Measurements from ENCODE around the gene MKRN2OS.
"Not testable (repeated sequence)": the region's sequence is repeated elsewhere in the genome, so short reads cannot be mapped to it uniquely, and the experiment has no call there.

Gene MKRN2OS

DNA sequence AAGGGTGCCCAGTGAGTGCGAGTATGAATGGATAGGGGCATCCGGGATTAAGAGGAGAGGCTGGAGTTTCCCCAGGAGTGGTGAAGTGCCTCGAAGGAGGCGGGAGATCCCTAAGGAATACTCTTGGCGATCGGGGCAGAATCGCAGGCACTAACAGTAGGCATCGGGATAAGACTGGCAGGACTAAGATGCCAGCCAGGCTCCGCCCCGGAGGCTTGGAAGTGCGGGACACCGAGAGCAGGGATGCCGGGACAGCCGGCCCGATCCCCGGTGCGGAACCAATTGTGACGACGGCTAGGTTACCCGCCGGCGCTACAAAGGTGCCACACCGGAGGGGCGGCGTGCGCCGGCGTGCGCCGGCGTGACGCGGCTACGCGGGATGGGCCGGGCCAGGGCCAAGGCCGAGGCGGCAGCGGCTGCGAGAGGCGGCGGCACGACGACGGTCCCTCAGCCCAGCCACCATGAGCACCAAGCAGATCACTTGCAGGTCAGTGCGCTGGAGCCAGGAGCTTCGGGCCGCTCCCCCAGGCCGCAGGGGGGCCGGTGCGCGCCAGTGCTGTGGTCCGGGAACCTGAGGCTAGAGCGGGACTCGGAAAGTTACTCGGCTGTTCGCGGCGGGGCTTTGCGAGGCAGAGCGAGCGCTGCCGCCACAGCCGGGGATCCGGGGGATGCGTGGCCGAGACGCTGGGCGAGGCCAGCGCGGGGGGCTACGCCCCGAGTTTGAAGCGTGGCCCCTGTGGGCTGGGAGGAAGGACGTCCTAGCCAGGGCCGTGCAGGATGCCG, 11.6 kb upstream of the MKRN2OS start, which contains the start of gene MKRN2:
TSS of gene MKRN2 (plus strand) at position 398 of the 783 bp plus-strand sequence. CDS start at position 462, 64 bp downstream.
- peak within 1 kb of the TSS; percentile 88 for H3K4me3 Mint-ChIP-seq
- peak; percentile 88 for DNase-seq
- peaks cover 30% of the 10 kb centered on the region for H3K27me3 Mint-ChIP-seq (ENCODE audit: low read depth, poor library complexity)
- peaks cover 47% of the 10 kb centered on the region for H3K4me1 Mint-ChIP-seq
- H3K27ac Mint-ChIP-seq = peak within 1 kb of the TSS; percentile 96
- H3K36me3 Mint-ChIP-seq (ENCODE audit: low read depth) = no peaks in the 10 kb centered on the region
- H3K9me3 Mint-ChIP-seq = no peaks in the 10 kb centered on the region
- TF ChIP-seq, protein P1, sequence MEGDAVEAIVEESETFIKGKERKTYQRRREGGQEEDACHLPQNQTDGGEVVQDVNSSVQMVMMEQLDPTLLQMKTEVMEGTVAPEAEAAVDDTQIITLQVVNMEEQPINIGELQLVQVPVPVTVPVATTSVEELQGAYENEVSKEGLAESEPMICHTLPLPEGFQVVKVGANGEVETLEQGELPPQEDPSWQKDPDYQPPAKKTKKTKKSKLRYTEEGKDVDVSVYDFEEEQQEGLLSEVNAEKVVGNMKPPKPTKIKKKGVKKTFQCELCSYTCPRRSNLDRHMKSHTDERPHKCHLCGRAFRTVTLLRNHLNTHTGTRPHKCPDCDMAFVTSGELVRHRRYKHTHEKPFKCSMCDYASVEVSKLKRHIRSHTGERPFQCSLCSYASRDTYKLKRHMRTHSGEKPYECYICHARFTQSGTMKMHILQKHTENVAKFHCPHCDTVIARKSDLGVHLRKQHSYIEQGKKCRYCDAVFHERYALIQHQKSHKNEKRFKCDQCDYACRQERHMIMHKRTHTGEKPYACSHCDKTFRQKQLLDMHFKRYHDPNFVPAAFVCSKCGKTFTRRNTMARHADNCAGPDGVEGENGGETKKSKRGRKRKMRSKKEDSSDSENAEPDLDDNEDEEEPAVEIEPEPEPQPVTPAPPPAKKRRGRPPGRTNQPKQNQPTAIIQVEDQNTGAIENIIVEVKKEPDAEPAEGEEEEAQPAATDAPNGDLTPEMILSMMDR (IDR thresholded peaks at IDR 0.05) = no peak

DNA sequence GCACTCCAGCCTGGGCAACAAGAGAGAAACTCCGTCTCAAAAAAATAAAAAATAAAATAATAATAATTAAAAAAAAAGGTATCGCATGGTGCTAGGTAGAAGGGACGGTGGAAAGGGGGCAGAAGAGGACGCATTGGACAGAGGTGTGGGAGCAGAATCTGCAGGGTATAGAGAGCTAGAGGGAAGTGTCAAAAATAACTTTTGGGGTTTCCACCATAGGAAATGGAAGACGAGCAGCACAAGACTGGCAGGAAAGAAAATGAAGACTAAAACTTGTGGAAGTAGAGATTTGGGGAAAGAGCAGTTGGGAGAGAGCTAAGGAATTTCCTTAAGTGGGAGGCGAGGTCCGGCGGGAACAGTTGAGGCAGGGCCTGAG, 11.0 kb upstream of the MKRN2OS start:
- Mint-ChIP-seq H3K4me1 (peaks cover 46% of the 10 kb centered on the region), H3K36me3 (ENCODE audit: low read depth) (no peaks in the 10 kb centered on the region), H3K27me3 (ENCODE audit: low read depth, poor library complexity) (peaks cover 36% of the 10 kb centered on the region), H3K27ac (peak overlapping the region; percentile 77), H3K4me3 (peak overlapping the region; percentile 88), H3K9me3 (no peaks in the 10 kb centered on the region)
- TF ChIP-seq, protein P1 (IDR thresholded peaks at IDR 0.05) = no peak
- DNase-seq = no peak

- H3K36me3 Mint-ChIP-seq (ENCODE audit: low read depth) = no peaks in the 10 kb centered on the region
- H3K4me3 Mint-ChIP-seq = peak overlapping the region; percentile 61
- H3K27ac Mint-ChIP-seq = no peak overlapping the region
- H3K9me3 Mint-ChIP-seq = no peaks in the 10 kb centered on the region
- no peak for DNase-seq
- peaks cover 26% of the 10 kb centered on the region for H3K4me1 Mint-ChIP-seq
- H3K27me3 Mint-ChIP-seq (ENCODE audit: low read depth, poor library complexity) = peaks cover 56% of the 10 kb centered on the region
- TF ChIP-seq, protein P1 (IDR thresholded peaks at IDR 0.05) = no peak
Observed at GRCh38 chr3:12553921-12554391, 8.7 kb upstream of the MKRN2OS start.

GRCh38 chr3:12549971-12550760, 4.9 kb upstream of the MKRN2OS start:
- no peak for DNase-seq
- Mint-ChIP-seq H3K4me3 (no peak overlapping the region), H3K27ac (no peak overlapping the region), H3K4me1 (peaks cover 8% of the 10 kb centered on the region), H3K9me3 (no peaks in the 10 kb centered on the region), H3K36me3 (ENCODE audit: low read depth) (no peaks in the 10 kb centered on the region), H3K27me3 (ENCODE audit: low read depth, poor library complexity) (peaks cover 55% of the 10 kb centered on the region)
- TF ChIP-seq, protein P1 (IDR thresholded peaks at IDR 0.05) = no peak

- TF ChIP-seq, protein P1 (IDR thresholded peaks at IDR 0.05) = no peak
- H3K4me1 Mint-ChIP-seq = peaks cover 8% of the 10 kb centered on the region
- peaks cover 12% of the 10 kb centered on the region for H3K27me3 Mint-ChIP-seq (ENCODE audit: low read depth, poor library complexity)
- H3K9me3 Mint-ChIP-seq = no peaks in the 10 kb centered on the region
- H3K27ac Mint-ChIP-seq = no peak overlapping the region
- peaks cover 4% of the 10 kb centered on the region for H3K36me3 Mint-ChIP-seq (ENCODE audit: low read depth)
- no peak overlapping the region for H3K4me3 Mint-ChIP-seq
- no peak for DNase-seq
Observed at GRCh38 chr3:12544652-12545472, 437 bp downstream of the MKRN2OS start.

GRCh38 chr3:12543497-12543896, 1.8 kb downstream of the MKRN2OS start:
- DNase-seq; H3K27ac Mint-ChIP-seq; H3K9me3 Mint-ChIP-seq; H3K4me1 Mint-ChIP-seq; H3K27me3 Mint-ChIP-seq (ENCODE audit: low read depth, poor library complexity); H3K4me3 Mint-ChIP-seq: not testable (repeated sequence)
- H3K36me3 Mint-ChIP-seq (ENCODE audit: low read depth) = peaks cover 15% of the 10 kb centered on the region

All from nephron progenitor cell (in vitro differentiated cells).